Smooth muscle cell (in vitro differentiated cells): Measurements from ENCODE around the gene SLC17A4. TPM values are rescaled to one million over a fixed set of nuclear protein-coding genes. Genes with fewer than 3 reads are reported as not detected.

Experiments used
- DNase-seq: peaks from one replicate; lab custom pipeline; 2025; ENCODE audit not compliant: unreplicated experiment; lab: John Stamatoyannopoulos, UW
- H2AFZ ChIP-seq: fragments of 200-600 bp; sonication (generic); 2 replicates; pipeline ENCODE4 v1.6.0; 2016; ENCODE audit warnings: antibody characterized with exemption, low read depth, mild to moderate bottlenecking
- H3F3A ChIP-seq: fragments of 200-600 bp; sonication (generic); 2 replicates; pipeline ENCODE4 v1.6.0; 2017; ENCODE audit warnings: antibody characterized with exemption, low read depth
- H3K27ac ChIP-seq: fragments of 200-600 bp; sonication (generic); 2 replicates; pipeline ENCODE4 v1.5.1; 2016; ENCODE audit warnings: low read depth, mild to moderate bottlenecking
- H3K27me3 ChIP-seq: fragments of 200-600 bp; sonication (generic); 2 replicates; pipeline ENCODE4 v1.6.1; 2016; ENCODE audit warnings: low read depth, mild to moderate bottlenecking
- H3K36me3 ChIP-seq: fragments of 200-600 bp; sonication (generic); 2 replicates; pipeline ENCODE4 v1.5.1; 2016; ENCODE audit warnings: low read depth
- H3K4me1 ChIP-seq: fragments of 200-600 bp; sonication (generic); 2 replicates; pipeline ENCODE4 v1.5.1; 2016; ENCODE audit warnings: low read depth
- H3K4me2 ChIP-seq: fragments of 200-600 bp; sonication (generic); 2 replicates; pipeline ENCODE4 v1.6.0; 2016; ENCODE audit warnings: mild to moderate bottlenecking
- H3K4me3 ChIP-seq: fragments of 200-600 bp; sonication (generic); 2 replicates; pipeline ENCODE4 v1.5.1; 2016; ENCODE audit warnings: mild to moderate bottlenecking
- H3K79me2 ChIP-seq: fragments of 200-600 bp; sonication (generic); 2 replicates; pipeline ENCODE4 v1.6.0; 2016; ENCODE audit warnings: low read depth, mild to moderate bottlenecking
- H3K9ac ChIP-seq: fragments of 200-600 bp; sonication (generic); 2 replicates; pipeline ENCODE4 v1.6.0; 2016; ENCODE audit warnings: low read depth
- H3K9me3 ChIP-seq: fragments of 200-600 bp; sonication (generic); replicated peaks from 2 replicates; pipeline ENCODE4 v1.5.1; 2016; ENCODE audit warnings: low read depth
- H4K20me1 ChIP-seq: fragments of 200-600 bp; sonication (generic); 2 replicates; pipeline ENCODE4 v1.6.0; 2016; ENCODE audit warnings: low read depth
- WGBS: methylation state at CpG from one replicate; pipeline ENCODE4 v1.1.7; 2016; ENCODE audit warnings: low lambda C conversion rate; 5-methylcytosine and 5-hydroxymethylcytosine counted together
- polyA plus RNA-seq: library from polyadenylated mRNA; unstranded; fragments of >200 nt; fragmentation: Nextera tagmentation; extraction: Ambion mirVana; gene quantifications from 2 replicates; pipeline ENCODE4 v1.2.1, GENCODE V29; 2016
- total RNA-seq: library from RNA; depleted of rRNA; stranded (reverse); fragments of >200 nt; gene quantifications from 2 replicates; pipeline ENCODE4 v1.2.3, GENCODE V29; 2014
- TF ChIP-seq, protein P1 (sequence below): fragments of 200-600 bp; sonication (generic); IDR thresholded peaks from 2 replicates; pipeline ENCODE4 v1.5.1; 2017; ENCODE audit warnings: borderline replicate concordance, mild to moderate bottlenecking, antibody characterized with exemption; ENCODE audit not compliant: insufficient read depth, poor library complexity, severe bottlenecking

Gene SLC17A4
- total and polyA plus RNA-seq, 2 experiments from 2014 or later, result not detected

DNA sequence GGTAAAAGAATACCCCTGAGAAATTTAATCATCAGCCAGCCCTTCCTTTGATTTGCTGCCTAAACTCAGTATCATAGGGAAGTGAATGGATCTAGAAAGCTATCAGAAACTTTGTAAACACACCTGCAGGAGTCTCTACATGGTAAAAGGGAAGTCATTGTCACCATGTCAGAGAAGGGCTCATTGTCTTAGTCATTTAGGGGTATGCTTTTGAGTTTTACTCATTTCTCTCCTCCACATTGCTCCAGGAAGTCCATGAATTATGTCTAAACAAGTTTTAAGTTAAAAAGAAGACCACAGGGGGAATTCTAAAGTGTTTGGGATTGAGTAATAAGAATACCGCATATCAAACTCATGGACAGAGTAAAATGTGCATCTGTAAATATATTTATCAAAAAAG is 74.8 kb downstream of the SLC17A4 start:
- peaks cover 5% of the 10 kb centered on the region for H3K27me3 ChIP-seq
- H3K4me2 ChIP-seq, result no peak overlapping the region
- H4K20me1 ChIP-seq, result no peaks in the 10 kb centered on the region
- H3K36me3 ChIP-seq, result no peaks in the 10 kb centered on the region
- no peak overlapping the region for H3K9ac ChIP-seq
- H3K79me2 ChIP-seq, result no peaks in the 10 kb centered on the region
- TF ChIP-seq, protein P1, sequence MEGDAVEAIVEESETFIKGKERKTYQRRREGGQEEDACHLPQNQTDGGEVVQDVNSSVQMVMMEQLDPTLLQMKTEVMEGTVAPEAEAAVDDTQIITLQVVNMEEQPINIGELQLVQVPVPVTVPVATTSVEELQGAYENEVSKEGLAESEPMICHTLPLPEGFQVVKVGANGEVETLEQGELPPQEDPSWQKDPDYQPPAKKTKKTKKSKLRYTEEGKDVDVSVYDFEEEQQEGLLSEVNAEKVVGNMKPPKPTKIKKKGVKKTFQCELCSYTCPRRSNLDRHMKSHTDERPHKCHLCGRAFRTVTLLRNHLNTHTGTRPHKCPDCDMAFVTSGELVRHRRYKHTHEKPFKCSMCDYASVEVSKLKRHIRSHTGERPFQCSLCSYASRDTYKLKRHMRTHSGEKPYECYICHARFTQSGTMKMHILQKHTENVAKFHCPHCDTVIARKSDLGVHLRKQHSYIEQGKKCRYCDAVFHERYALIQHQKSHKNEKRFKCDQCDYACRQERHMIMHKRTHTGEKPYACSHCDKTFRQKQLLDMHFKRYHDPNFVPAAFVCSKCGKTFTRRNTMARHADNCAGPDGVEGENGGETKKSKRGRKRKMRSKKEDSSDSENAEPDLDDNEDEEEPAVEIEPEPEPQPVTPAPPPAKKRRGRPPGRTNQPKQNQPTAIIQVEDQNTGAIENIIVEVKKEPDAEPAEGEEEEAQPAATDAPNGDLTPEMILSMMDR, result no peak
- no peak for DNase-seq
- WGBS, result 100% methylated on average over 1 of the region's 1 CpG
- no peaks in the 10 kb centered on the region for H3K4me1 ChIP-seq
- H3K9me3 ChIP-seq, result no peaks in the 10 kb centered on the region
- no peak overlapping the region for H3K27ac ChIP-seq
- no peaks in the 10 kb centered on the region for H3F3A ChIP-seq
- no peak overlapping the region for H3K4me3 ChIP-seq
- no peak overlapping the region for H2AFZ ChIP-seq

GRCh38 chr6:25830458-25830857 is 75.9 kb downstream of the SLC17A4 start:
- Histone ChIP-seq H2AFZ (no peak overlapping the region), H3K27ac (no peak overlapping the region), H3K9ac (no peak overlapping the region), H3K27me3 (peaks cover 5% of the 10 kb centered on the region), H3K4me1 (no peaks in the 10 kb centered on the region), H3K36me3 (no peaks in the 10 kb centered on the region), H4K20me1 (no peaks in the 10 kb centered on the region), H3K4me2 (no peak overlapping the region), H3K4me3 (no peak overlapping the region), H3K79me2 (no peaks in the 10 kb centered on the region), H3K9me3 (no peaks in the 10 kb centered on the region), H3F3A (no peaks in the 10 kb centered on the region)
- DNase-seq, result no peak
- TF ChIP-seq, protein P1, result no peak
- WGBS, result 77% methylated on average over 4 of the region's 4 CpGs

Other genes with a start within 250 kb of the SLC17A4 start
- not detected in 2 replicates for gene SCGN, start 102.5 kb upstream of the SLC17A4 start, total RNA-seq
- not detected in 2 replicates for gene SCGN, start 102.5 kb upstream of the SLC17A4 start, polyA plus RNA-seq
- gene SLC17A1, start 77.3 kb downstream of the SLC17A4 start, total RNA-seq, result not detected in 2 replicates
- gene SLC17A1, start 77.3 kb downstream of the SLC17A4 start, polyA plus RNA-seq, result not detected in 2 replicates
- gene SLC17A3, start 119.5 kb downstream of the SLC17A4 start, total RNA-seq, result not detected in 2 replicates
- not detected in 2 replicates for gene SLC17A3, start 119.5 kb downstream of the SLC17A4 start, polyA plus RNA-seq
- gene SLC17A2, start 175.9 kb downstream of the SLC17A4 start, total RNA-seq, result not detected in 2 replicates
- not detected in 2 replicates for gene SLC17A2, start 175.9 kb downstream of the SLC17A4 start, polyA plus RNA-seq
- gene TRIM38, start 208.1 kb downstream of the SLC17A4 start, total RNA-seq, result 9.1 and 9.8 TPM in 2 replicates
- gene TRIM38, start 208.1 kb downstream of the SLC17A4 start, polyA plus RNA-seq, result 6.1 and 7.2 TPM in 2 replicates